KMS-11 (cell line): ENCODE data around the gene ARHGAP27.

ENCODE experiments used
- H2AFZ ChIP-seq: fragments of 200-600 bp; sonication (generic); 2 replicates; pipeline ENCODE4 v1.6.1; 2016; ENCODE audit warnings: antibody characterized with exemption, mixed run types, low read depth
- H3K27ac ChIP-seq: fragments of 200-600 bp; sonication (generic); 2 replicates; pipeline ENCODE4 v1.6.1; 2016; ENCODE audit warnings: mild to moderate bottlenecking, mixed run types
- H3K27me3 ChIP-seq: fragments of 200-600 bp; sonication (generic); 2 replicates; pipeline ENCODE4 v1.6.1; 2017; ENCODE audit warnings: mild to moderate bottlenecking, low read depth, mixed run types, moderate library complexity; ENCODE audit not compliant: insufficient read depth
- H3K36me3 ChIP-seq: fragments of 200-600 bp; sonication (generic); 2 replicates; pipeline ENCODE4 v1.6.1; 2017; ENCODE audit warnings: mild to moderate bottlenecking, mixed run types; ENCODE audit not compliant: insufficient read depth
- H3K4me1 ChIP-seq: fragments of 200-600 bp; sonication (generic); 2 replicates; pipeline ENCODE4 v1.6.1; 2016; ENCODE audit warnings: mild to moderate bottlenecking, low read depth, mixed run types; ENCODE audit not compliant: poor library complexity, severe bottlenecking
- H3K4me2 ChIP-seq: fragments of 200-600 bp; sonication (generic); 2 replicates; pipeline ENCODE4 v1.7.0; 2016; ENCODE audit warnings: mild to moderate bottlenecking, mixed run types
- H3K4me3 ChIP-seq: fragments of 200-600 bp; sonication (generic); IDR thresholded peaks from 2 replicates; pipeline ENCODE4 v1.6.1; 2017; ENCODE audit warnings: low read depth, low read length, mixed read lengths; ENCODE audit not compliant: insufficient read depth
- H3K79me2 ChIP-seq: fragments of 200-600 bp; sonication (generic); 2 replicates; pipeline ENCODE4 v1.6.1; 2016; ENCODE audit warnings: low read depth, mixed run types; ENCODE audit not compliant: insufficient read depth
- H3K9ac ChIP-seq: fragments of 200-600 bp; sonication (generic); 2 replicates; pipeline ENCODE4 v1.6.1; 2016; ENCODE audit warnings: mild to moderate bottlenecking, mixed run types
- H4K20me1 ChIP-seq: fragments of 200-600 bp; sonication (generic); 2 replicates; pipeline ENCODE4 v1.6.1; 2016; ENCODE audit warnings: mild to moderate bottlenecking, mixed run types; ENCODE audit not compliant: insufficient read depth
- TF ChIP-seq, protein P1 (sequence below): fragments of 200-600 bp; sonication (generic); conservative IDR thresholded peaks from 2 replicates; pipeline ENCODE4 v1.6.1; 2017; ENCODE audit warnings: low read depth, mild to moderate bottlenecking, antibody characterized with exemption, low read length, moderate library complexity, mixed read lengths

Gene ARHGAP27

DNA sequence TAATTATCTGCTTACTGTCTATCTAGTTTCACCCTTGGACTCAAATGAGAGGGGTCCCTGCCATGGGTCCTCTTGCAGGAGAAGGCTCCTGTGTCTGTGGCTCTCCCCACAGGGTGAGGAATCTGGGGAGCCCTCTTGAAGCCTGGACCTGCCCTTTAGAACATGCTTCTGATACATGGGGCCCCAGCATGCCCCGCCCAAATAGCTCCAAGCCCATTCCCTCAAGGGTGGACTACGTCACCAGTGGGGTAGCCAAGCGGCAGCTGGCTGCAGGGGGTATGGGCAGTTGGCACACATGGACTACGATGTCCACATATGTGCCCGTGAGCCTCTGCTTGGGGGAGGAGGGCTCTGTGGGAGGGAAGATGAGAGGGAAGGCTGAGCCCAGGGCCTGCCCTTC lies 39.3 kb downstream of the ARHGAP27 start:
- Histone ChIP-seq H3K27me3 (no peaks in the 10 kb centered on the region), H2AFZ (no peak overlapping the region), H3K4me2 (no peak overlapping the region), H3K27ac (no peak overlapping the region), H3K4me3 (no peak overlapping the region), H3K9ac (no peak overlapping the region), H3K79me2 (no peaks in the 10 kb centered on the region), H4K20me1 (no peaks in the 10 kb centered on the region), H3K36me3 (no peaks in the 10 kb centered on the region), H3K4me1 (no peaks in the 10 kb centered on the region)
- TF ChIP-seq, protein P1, sequence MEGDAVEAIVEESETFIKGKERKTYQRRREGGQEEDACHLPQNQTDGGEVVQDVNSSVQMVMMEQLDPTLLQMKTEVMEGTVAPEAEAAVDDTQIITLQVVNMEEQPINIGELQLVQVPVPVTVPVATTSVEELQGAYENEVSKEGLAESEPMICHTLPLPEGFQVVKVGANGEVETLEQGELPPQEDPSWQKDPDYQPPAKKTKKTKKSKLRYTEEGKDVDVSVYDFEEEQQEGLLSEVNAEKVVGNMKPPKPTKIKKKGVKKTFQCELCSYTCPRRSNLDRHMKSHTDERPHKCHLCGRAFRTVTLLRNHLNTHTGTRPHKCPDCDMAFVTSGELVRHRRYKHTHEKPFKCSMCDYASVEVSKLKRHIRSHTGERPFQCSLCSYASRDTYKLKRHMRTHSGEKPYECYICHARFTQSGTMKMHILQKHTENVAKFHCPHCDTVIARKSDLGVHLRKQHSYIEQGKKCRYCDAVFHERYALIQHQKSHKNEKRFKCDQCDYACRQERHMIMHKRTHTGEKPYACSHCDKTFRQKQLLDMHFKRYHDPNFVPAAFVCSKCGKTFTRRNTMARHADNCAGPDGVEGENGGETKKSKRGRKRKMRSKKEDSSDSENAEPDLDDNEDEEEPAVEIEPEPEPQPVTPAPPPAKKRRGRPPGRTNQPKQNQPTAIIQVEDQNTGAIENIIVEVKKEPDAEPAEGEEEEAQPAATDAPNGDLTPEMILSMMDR, result no peak

DNA sequence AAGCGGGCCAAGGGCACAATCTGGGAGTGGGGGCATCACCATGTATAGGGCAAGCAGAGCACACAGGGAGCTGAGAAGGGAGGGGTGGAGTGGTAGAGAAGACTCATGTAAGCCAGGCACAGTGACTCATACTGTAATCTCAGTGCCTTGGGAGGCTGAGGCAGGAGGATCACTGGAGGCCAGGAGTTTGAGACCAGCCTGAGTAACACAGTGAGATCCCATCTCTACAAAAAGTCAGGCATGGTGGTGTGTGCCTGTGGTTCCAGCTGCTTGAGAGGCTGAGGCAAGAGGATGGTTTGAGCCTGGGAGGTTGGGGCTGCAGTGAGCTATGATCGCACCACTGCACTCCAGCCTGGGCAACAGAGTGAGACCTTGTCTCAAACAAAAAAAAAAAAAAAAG lies 40.8 kb downstream of the ARHGAP27 start:
- no peak overlapping the region for H3K4me2 ChIP-seq

DNA sequence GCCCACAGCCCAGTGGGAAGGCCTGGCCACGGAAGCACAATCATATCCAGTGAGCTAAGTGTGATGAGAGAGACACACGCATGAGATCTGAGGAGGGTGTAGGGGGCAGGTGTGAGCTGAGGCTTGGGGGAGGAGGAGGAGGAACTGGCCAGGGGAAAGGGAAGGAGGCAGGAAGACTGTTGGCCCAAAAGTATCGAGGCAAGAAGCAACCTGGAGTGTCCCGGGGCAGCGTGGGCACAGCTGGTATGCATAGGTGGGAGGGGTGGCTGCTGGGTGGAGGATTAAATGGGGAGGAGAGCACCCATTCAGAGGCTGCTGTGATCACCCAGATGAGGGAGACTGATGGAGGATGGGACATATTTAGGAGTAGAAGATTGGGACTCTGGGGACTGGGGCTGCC lies 41.4 kb downstream of the ARHGAP27 start:
- Histone ChIP-seq H3K4me3 (no peak overlapping the region), H4K20me1 (no peaks in the 10 kb centered on the region), H3K79me2 (no peaks in the 10 kb centered on the region), H3K4me1 (no peaks in the 10 kb centered on the region), H3K27ac (no peak overlapping the region), H3K9ac (no peak overlapping the region), H3K4me2 (no peak overlapping the region), H2AFZ (no peak overlapping the region), H3K27me3 (no peaks in the 10 kb centered on the region), H3K36me3 (no peaks in the 10 kb centered on the region)
- TF ChIP-seq, protein P1, result no peak

More for the DNA sequence above, 40.8 kb downstream of the ARHGAP27 start:
- Histone ChIP-seq H3K36me3 (no peaks in the 10 kb centered on the region), H3K79me2 (no peaks in the 10 kb centered on the region), H3K4me1 (no peaks in the 10 kb centered on the region), H2AFZ (no peak overlapping the region), H3K9ac (no peak overlapping the region), H3K4me3 (no peak overlapping the region), H4K20me1 (no peaks in the 10 kb centered on the region), H3K27me3 (no peaks in the 10 kb centered on the region), H3K27ac (no peak overlapping the region)
- TF ChIP-seq, protein P1, result no peak

DNA sequence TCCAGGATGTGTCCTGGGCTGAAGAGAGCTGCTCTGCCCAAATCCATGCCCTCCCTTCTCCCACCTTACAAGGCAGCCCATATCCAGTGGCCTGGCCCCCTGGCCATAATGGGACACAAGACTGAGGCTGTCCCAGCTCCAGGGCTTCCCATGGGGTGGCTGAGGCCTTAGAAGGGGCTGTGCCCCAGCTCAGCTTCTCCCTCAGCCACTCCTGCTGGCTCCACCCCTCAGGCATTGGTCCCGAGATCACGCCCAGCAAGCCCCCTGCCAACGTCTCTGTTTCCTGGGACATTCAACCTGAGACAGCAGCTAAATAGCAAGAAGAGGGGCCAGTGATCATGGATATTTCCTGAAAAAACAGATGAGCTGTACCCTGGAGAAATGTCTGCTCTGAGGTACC lies 43.3 kb downstream of the ARHGAP27 start:
- Histone ChIP-seq H3K79me2 (no peaks in the 10 kb centered on the region), H3K4me3 (no peak overlapping the region), H3K4me1 (peaks cover 10% of the 10 kb centered on the region), H3K27me3 (no peaks in the 10 kb centered on the region), H3K36me3 (no peaks in the 10 kb centered on the region), H3K9ac (no peak overlapping the region), H3K27ac (no peak overlapping the region), H4K20me1 (no peaks in the 10 kb centered on the region), H2AFZ (no peak overlapping the region), H3K4me2 (no peak overlapping the region)
- TF ChIP-seq, protein P1, result no peak
